ENCODE results near the gene FEZ2. TPM values are rescaled to one million over a fixed set of nuclear protein-coding genes. Genes with fewer than 3 reads are reported as not detected.

Gene FEZ2
- total RNA-seq, 2 donors from 2014 or later, result 37.5 to 49.8 TPM

DNA sequence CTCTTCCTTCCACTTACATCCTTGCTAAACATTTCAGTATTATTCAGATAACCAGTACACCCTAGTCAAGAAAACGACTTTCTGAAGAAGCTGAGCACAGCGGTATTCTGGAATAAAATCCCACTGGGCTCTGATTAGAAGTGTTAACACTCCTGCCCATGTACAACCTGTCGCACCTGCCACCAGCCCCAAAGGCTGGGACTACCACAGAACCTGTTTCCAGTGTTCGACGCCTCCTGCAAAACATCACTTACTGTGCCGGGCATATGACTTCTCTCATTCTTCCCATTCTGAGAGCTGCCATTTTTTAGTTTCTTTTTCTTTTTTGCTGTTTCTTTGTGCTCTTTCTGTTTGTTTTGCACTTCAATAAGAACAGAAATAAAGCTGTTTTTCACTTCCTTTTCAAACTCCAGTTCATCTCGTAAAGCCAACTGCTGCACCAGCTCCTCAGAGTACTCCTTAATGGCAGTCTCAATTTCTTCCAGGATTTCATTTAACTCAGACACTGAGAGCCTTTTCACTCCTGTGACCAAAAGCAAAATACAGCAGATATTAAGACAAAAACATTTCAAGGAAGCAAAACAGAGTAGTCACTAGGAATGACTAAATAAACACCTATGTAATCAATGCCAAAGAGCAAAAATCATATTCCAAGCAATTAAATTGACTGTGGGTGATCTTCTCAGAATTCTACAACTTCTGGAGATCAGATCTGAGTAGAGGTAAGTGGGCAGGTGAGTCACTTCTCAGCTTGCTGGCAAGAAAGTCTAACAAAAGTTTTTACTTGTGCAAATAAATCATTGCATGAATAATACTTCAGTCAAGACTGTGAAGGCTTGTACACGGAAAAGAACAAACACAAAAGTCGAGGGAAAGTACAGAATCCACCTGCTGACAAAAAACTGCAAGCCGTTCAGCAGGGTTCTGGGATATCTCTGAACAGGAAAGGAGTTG lies 19.3 kb downstream of the FEZ2 start:
- H3K36me3 ChIP-seq, result no peaks in the 10 kb centered on the region
- intact Hi-C loops (cut with DNase I), result no loop called here
- no peaks in the 10 kb centered on the region for H3K9me3 ChIP-seq
- H3K4me3 ChIP-seq, result no peak overlapping the region
- 74% methylated on average over 10 of the region's 10 CpGs for WGBS
- no peaks in the 10 kb centered on the region for H3K27me3 ChIP-seq (replicated peaks; ENCODE audit: insufficient read depth)
- no peak overlapping the region for H3K27ac ChIP-seq
- TF ChIP-seq, protein P1, sequence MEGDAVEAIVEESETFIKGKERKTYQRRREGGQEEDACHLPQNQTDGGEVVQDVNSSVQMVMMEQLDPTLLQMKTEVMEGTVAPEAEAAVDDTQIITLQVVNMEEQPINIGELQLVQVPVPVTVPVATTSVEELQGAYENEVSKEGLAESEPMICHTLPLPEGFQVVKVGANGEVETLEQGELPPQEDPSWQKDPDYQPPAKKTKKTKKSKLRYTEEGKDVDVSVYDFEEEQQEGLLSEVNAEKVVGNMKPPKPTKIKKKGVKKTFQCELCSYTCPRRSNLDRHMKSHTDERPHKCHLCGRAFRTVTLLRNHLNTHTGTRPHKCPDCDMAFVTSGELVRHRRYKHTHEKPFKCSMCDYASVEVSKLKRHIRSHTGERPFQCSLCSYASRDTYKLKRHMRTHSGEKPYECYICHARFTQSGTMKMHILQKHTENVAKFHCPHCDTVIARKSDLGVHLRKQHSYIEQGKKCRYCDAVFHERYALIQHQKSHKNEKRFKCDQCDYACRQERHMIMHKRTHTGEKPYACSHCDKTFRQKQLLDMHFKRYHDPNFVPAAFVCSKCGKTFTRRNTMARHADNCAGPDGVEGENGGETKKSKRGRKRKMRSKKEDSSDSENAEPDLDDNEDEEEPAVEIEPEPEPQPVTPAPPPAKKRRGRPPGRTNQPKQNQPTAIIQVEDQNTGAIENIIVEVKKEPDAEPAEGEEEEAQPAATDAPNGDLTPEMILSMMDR (IDR thresholded peaks at IDR 0.05), result no peak
- peak; percentile 26 for TF ChIP-seq POLR2AphosphoS5 (IDR thresholded peaks at IDR 0.05)
- peak; percentile 7 for DNase-seq (ENCODE audit: low spot score)
- H3K4me1 ChIP-seq (replicated peaks), result no peaks in the 10 kb centered on the region

DNA sequence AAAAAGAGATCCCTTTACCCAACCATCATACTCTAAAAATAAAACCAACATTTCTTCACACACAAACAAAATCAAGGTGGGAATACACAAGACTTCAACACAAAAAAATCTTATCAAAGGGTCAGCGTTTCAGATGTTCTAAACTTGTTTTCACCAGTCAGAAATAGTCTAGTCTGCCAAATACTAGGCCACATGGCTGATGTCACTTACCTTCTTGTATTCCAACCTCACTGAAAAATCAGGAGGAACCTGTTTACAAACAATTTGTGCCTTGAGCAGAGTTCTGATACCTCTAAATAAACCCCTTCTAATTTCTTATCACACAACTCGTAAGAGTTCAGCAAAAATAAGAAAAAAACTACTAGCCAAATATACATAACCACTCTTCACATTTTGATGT lies 20.1 kb downstream of the FEZ2 start:
- Histone ChIP-seq H3K27me3 (replicated peaks; ENCODE audit: insufficient read depth) (no peaks in the 10 kb centered on the region), H3K9me3 (no peaks in the 10 kb centered on the region), H3K27ac (no peak overlapping the region), H3K36me3 (no peaks in the 10 kb centered on the region), H3K4me1 (replicated peaks) (no peaks in the 10 kb centered on the region), H3K4me3 (no peak overlapping the region)
- no peak for TF ChIP-seq POLR2AphosphoS5 (IDR thresholded peaks at IDR 0.05)
- no peak for TF ChIP-seq POLR2A (IDR thresholded peaks at IDR 0.05)
- TF ChIP-seq, protein P1 (IDR thresholded peaks at IDR 0.05), result no peak
- intact Hi-C loops (cut with DNase I), result no loop called here
- 92% methylated on average over 2 of the region's 2 CpGs for WGBS
- DNase-seq (ENCODE audit: low spot score), result no peak

DNA sequence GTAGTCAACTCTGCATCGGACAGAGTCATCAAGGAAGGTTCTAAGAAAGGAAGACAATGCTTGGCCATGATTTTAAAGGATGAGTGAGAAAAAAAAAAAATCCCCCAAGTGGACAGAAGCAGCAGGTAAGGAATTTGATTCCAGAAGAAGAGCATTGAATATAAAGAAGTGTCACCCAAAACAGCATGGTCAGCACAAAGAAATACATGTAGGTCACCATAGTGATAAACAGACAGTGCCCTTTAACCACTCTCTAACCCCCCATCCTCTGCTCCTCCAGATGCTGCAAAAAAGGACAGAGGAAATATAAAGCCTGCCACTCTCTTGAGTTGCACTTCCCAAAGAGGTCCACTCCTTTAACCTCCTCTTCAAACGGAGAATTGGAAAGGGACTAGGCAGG lies 23.4 kb downstream of the FEZ2 start:
- TF ChIP-seq, protein P1 (IDR thresholded peaks at IDR 0.05), result no peak
- TF ChIP-seq POLR2A (IDR thresholded peaks at IDR 0.05), result no peak
- no peak for TF ChIP-seq POLR2AphosphoS5 (IDR thresholded peaks at IDR 0.05)
- Histone ChIP-seq H3K27ac (no peak overlapping the region), H3K4me3 (no peak overlapping the region), H3K36me3 (no peaks in the 10 kb centered on the region), H3K27me3 (replicated peaks; ENCODE audit: insufficient read depth) (no peaks in the 10 kb centered on the region), H3K4me1 (replicated peaks) (no peaks in the 10 kb centered on the region), H3K9me3 (no peaks in the 10 kb centered on the region)
- WGBS, result 92% methylated on average over 2 of the region's 2 CpGs
- no peak for DNase-seq (ENCODE audit: low spot score)
- intact Hi-C loops (cut with DNase I), result no loop called here

DNA sequence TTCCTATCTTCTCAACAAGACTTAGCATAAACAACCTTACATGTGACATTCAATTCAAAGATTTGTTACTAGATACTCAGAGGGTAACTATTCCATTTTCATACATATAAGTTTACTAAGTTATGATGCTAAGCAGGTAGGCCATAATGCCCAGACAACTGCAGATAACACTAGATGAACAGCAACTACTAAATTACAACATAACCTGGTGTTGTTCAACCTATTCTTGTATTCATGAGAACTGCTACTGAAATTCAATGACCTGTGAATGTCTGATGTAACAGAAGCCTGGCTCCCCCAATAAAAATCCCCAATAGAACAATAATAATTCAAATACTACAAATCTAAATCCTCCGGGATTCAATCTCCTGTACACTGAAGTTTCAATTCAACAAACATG lies 24.8 kb downstream of the FEZ2 start:
- TF ChIP-seq POLR2AphosphoS5 (IDR thresholded peaks at IDR 0.05), result no peak
- no peak for TF ChIP-seq POLR2A (IDR thresholded peaks at IDR 0.05)
- TF ChIP-seq, protein P1 (IDR thresholded peaks at IDR 0.05), result no peak
- Histone ChIP-seq H3K4me3 (no peak overlapping the region), H3K27me3 (replicated peaks; ENCODE audit: insufficient read depth) (no peaks in the 10 kb centered on the region), H3K9me3 (no peaks in the 10 kb centered on the region), H3K36me3 (no peaks in the 10 kb centered on the region), H3K27ac (no peak overlapping the region), H3K4me1 (replicated peaks) (no peaks in the 10 kb centered on the region)
- intact Hi-C loops (cut with DNase I), result no loop called here
- 94% methylated on average over 1 of the region's 1 CpG for WGBS
- no peak for DNase-seq (ENCODE audit: low spot score)

DNA sequence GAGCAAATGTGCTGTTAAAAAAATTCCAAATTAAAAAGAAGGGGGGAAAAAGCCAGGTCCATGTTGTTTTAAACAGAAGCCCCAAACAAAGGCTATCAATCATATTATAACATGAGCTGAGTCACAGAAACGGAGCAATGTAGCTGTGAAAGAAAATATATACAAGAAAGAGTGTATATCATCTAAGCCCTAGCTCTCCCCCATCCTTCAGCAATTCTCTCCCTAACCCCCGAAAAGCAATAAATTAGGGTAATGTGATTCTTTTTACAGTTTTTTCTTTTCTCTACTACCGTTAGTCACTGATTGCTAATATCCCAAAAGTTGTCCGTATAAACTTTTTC lies 25.3 kb downstream of the FEZ2 start:
- 62% methylated on average over 4 of the region's 4 CpGs for WGBS

More for the DNA sequence above, 25.3 kb downstream of the FEZ2 start:
- TF ChIP-seq POLR2AphosphoS5 (IDR thresholded peaks at IDR 0.05) (no peak), POLR2A (IDR thresholded peaks at IDR 0.05) (no peak)
- TF ChIP-seq, protein P1 (IDR thresholded peaks at IDR 0.05), result no peak
- no peak for DNase-seq (ENCODE audit: low spot score)
- Histone ChIP-seq H3K4me1 (replicated peaks) (no peaks in the 10 kb centered on the region), H3K27me3 (replicated peaks; ENCODE audit: insufficient read depth) (no peaks in the 10 kb centered on the region), H3K36me3 (no peaks in the 10 kb centered on the region), H3K9me3 (no peaks in the 10 kb centered on the region), H3K27ac (no peak overlapping the region), H3K4me3 (no peak overlapping the region)
- intact Hi-C loops (cut with DNase I), result no loop called here
